HG03108 (cell line): ENCODE measurements around the gene CHRFAM7A.
"Not testable (repeated sequence)": the region's sequence is repeated elsewhere in the genome, so short reads cannot be mapped to it uniquely, and the experiment has no call there.

Source experiments
- ATAC-seq: cut with Tn5 transposase; IDR thresholded peaks from one replicate; pipeline ENCODE4 v1.9.1; 2021; ENCODE audit warnings: moderate library complexity; ENCODE audit not compliant: unreplicated experiment

The CHRFAM7A gene

DNA sequence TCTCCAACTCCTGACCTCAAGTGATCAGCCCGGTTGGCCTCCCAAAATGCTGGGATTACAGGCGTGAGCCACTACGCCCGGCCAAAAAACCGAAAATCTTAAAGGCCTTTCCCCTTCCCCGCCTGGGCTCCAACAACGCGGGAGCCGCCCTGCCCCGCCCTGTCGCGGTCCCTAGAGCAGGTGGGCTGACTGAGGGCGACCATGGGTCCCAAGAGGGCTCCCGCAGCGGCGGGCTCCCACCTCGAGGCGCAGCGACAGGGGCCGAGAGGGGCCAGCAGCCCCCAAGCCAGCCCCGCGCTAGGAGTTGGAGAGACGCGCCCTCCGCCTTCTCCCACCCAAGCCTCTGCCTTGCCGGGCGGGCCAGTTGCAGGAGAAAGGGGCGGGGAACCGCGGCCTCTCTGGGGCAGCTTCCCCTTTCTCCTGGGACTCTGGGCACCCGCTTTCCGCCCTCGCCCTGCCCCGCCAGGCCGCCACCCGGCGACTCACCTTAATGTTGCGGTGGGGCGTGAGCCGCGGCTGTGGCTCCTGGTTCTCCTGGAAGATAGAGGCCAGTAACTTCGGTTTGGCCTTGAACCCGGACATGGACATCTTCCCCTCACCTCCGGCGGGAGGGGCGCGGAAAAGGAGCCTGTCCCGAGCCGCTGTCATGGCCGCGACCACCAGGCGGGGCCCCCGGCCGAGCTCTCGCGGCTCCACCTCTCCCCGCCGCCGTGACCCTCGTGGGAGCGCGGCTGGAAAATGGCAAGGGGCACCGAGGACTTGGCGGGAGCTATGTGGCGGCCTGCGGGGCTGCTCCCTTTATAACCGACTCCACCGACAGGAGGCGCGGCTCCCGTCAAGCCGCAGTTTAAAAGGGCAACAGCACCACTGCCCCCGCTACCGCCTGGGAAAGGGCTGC is at the start of gene CHRFAM7A:
Gene CHRFAM7A (minus strand): TSS at position 775 of the 898 bp plus-strand sequence. CDS start 10,189 bp downstream, outside the sequence.
- not testable (repeated sequence) for ATAC-seq

DNA sequence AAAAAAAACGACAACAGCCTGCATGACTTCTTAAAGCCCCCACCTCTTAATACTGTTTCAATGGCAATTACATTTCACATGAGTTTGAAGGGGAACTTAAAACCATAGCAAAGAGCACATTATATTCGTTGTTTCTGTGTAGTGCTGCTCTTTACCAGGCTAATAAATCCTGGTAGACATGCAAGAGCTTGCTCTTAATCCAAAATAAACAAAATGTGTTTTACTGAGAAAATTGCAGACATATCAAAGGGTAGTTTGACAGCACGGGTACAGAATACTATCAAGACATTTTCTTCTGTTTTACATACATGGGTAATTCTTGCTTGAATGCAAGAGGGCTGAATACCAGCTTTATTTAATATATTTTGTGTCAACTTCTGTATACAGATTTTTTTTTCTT is 45.0 kb upstream of the CHRFAM7A start:
- ATAC-seq = not testable (repeated sequence)

DNA sequence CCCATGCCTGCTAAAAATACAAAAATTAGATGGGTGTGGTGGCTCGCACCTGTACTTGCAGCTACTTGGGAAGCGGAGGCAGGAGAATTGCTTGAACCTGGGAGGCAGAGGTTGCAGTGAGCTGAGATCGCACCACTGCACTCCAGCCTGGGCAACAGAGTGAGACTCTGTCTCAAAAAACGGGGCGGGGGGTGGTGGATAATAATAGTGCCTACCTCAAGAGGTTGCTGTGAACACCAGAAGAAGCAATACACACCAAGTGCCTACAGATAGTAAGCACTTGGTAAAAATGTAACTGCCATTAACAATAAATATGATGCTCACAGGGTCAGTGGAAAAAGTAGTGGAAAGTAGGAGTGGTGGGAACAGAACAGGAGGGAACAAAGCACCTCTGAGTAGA is 42.5 kb upstream of the CHRFAM7A start:
- ATAC-seq = not testable (repeated sequence)

DNA sequence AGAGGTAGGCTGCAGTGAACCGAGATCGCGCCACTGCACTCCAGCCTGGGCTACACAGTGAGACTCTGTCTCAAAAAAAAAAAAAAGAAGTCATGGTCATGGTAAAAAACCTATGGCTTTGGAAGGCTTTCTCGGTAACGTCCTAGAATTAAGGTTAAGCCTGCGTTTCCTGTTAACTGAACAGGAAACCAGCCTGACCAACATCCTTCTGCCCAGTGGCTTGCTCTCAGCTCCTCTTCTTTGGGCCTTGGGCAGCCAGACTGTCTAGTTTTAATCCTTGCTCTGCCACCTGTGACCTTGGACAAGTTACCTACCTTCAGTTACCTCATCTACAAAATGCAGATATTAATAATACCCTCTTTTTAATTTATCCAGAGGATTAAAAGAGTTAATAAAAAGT is 27.4 kb upstream of the CHRFAM7A start:
- not testable (repeated sequence) for ATAC-seq

DNA sequence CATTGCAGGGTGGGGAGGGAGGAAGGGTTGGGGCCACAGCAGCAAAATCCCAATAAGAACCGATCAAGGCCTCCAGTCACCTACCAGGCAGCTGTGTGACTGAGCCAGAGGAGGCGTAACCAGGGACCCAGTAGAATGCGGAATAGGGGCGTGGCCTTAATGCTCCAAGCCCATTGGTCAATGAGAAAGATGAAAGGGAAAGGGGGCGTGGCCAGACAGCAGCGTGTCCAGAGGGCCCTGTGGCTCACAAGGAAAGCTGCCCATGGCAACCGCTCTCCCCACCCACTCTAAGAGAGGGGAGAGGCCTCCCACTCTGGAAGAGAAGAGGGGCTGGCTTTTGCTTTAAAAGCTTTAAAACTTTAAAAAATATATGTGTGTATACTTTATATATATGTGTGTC is 20.8 kb upstream of the CHRFAM7A start, which contains the start of gene GOLGA8R:
Gene GOLGA8R (minus strand): TSS at position 101 of the 400 bp plus-strand sequence. CDS start 98 bp downstream, at position 3.
- not testable (repeated sequence) for ATAC-seq

DNA sequence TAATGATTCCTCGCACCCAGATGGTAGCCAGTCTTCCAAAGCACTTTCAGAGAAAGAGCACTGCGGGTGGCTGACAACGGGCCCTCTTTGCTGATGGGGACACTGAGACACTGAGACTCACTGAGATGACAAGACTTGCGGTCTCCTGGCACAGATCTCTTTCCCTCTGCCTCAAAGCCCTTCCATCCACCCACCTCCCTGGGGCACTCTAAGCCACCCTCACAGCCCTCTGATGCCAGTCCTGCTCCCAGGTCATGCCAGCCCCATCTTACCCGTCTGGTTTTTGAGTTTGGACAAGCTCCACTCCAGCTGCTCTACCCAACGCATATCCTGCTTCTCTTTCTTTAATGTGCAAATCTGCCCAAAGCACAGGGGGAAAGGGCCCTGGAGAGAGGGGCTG is 14.3 kb upstream of the CHRFAM7A start:
- not testable (repeated sequence) for ATAC-seq

DNA sequence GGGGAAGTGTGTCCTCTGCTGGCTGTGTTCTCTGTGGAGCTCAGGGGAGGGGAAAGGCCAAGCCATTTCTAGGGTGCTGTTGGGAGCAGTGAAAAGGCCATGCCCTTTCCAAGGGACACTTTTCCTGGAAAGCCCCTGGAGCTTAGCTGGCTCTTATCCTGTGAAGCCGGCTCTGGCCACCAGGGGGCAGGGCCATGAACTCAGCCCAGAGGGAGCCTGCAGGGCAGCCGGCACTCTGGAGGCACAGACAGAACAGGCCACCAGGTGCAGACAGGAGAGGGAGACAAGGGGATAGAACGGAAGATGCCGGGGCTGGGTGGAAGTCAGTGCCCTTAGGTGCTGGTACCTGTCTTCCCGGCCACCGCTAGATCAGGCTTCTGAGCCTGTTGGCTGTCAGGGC is 5.6 kb upstream of the CHRFAM7A start:
- ATAC-seq = not testable (repeated sequence)

DNA sequence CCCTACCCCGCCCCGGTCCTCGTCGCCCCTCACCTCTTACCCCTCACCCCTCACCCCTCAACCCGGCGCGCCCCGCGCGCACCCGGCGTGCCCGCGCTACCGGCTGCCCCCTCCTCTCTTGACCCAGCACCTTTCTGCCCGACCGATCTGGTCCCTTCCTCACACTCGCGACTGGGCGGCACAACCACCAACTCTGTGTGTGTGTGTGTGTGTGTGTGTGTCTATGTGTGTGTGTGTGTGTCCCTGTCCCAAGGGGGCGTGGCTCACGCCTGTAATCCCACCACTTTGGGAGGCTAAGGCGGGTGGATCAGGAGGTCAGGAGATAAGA is 288 bp upstream of the CHRFAM7A start:
- not testable (repeated sequence) for ATAC-seq

DNA sequence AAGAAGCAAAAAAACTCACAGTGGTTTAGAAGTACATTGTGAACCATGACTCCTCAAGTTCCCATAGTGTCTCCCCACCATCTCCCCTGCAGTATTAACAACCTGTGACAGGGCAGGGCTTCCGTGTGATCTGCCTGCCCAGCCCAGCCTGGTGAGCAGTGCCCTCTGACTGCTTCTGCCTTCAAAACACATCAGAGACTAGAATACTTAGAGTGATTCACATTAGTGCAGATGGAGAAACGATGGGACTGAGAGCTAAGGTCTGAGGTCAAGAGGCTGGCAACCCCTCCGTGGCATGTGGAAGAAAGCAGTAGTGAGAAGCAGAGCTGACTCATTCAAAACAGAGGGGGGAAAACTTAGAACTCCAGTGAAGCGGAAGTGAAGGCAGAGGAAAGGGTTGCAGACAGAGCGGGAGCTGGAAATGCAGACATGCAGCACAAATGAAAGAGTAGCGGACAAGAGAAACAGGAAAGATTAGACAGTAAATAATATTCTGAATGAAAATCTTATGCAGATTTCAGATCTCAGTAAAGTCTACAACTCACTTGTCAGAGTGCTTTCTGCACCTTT is 6.9 kb downstream of the CHRFAM7A start:
- ATAC-seq = not testable (repeated sequence)

DNA sequence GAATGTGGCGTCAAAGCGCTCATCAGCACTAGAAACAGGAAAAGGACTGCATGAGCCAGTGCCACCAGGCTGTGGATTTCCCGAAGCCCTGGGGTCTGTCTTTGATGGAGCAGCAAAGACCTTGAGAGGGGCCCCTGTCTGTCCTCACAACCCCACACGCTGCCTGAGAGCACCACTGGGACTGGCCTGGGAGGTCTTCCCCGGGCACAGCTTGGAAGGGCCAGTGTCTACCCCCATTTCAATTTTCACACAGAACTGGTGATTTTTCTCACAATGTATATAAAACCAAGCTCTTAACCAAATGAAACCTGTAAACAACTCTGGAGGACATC is 16.3 kb downstream of the CHRFAM7A start:
- ATAC-seq = not testable (repeated sequence)

DNA sequence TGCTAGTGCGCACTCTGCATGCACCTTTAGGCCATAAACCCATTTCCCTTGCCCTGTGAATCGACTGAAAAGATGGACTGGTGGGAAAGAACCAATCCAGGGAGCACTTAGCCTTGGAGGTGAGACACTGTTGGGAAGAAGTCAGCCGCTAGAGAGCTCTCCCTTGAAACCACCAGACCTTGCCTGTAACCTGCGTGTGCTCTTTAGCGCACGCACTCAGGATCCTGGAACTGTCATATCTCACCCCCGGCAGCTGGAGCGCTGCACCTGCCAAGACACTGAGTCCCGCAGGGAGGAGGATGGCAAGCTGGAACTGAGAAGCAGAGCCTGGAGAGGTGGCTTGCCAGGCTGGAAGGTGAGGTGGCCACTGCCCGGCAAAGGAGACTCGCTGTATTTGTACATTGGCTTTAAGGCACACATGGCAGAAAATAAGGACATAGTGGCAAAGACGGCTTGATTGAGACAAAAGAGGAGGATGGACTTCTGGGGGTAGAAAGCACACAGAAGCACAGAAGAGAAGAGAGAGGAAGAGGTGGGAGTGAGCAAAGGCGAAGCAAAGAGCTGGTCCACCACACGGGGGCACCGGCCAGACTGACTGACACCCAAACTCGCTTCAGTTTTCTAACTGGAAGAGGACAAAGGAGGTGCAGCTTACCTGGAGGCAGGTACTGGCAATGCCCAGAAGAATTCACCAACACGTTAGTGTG is 16.8 kb downstream of the CHRFAM7A start:
- ATAC-seq = not testable (repeated sequence)

DNA sequence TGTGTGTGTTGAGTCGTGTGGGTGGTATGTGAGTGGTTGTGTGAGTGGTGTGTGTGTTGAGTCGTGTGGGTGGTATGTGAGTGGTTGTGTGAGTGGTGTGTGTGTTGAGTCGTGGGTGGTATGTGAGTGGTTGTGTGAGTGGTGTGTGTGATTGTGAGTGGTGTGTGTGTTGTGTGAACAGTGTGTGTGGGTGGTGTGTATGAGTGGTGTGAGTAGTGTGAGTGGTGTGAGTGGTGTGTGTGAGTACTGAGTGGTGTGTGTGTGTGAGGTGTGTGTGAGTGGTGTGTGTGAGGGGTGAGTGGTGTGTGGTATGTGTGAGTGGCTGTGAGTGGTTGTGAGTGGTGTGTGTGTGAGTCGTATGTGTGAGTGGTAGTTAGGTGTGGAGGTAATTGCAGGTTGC is 17.5 kb downstream of the CHRFAM7A start:
- ATAC-seq = not testable (repeated sequence)

DNA sequence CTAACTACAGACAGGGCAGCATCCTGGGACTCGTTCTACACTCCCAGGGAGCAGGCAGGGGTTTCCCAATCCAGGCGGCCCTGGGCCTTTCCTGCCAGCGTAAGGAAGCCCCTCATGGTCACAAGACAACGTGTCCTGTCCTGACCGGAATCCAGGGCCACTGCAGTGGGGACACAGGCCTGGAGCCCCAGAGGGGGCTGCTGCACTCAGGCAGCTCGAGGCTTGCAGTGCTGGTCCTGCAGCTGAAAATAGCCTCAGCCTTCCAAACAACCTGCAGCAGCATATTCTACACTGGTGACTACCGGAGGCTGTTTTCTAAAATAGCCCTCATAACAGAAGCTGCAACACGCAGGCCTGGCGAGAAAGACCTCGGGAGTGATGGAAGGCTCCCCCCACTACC is 18.5 kb downstream of the CHRFAM7A start:
- not testable (repeated sequence) for ATAC-seq

DNA sequence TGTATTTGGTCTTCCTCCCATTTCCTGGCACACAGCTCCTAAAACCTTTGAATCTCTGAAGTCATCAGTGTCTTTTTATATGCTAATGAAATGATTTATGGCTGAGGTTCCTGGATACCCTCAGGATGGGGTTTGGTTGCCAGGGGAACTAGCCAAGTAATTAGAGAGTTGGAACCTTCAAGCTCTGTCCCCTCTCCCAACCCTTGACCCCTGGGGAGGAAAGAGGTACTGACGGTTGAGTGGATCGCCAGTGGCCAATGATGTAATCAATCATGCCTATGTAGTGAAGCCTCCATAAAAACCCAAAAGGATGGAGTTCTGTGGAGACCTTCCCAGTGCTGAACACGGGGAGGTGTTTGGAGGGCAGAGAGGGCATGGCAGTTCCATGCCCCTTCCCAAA is 25.1 kb downstream of the CHRFAM7A start:
- not testable (repeated sequence) for ATAC-seq

DNA sequence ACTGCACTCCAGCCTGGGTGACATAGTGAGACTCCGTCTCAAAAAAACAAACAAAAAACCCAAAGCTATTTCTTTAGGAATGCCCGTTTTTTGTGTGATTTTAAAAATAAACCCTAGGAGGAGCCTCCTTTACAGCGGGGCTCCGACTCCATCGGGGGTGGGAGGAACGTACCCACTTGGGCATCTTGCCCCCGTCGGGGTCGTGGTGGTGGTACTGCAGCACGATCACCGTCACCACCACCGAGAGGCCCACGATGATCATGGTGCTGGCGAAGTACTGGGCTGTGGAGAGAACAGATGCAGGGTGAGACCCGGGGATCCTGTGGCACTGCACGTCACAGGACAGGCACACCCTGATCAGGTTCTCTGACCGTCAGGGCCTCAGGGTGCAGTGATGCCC is 26.1 kb downstream of the CHRFAM7A start:
- ATAC-seq = not testable (repeated sequence)

DNA sequence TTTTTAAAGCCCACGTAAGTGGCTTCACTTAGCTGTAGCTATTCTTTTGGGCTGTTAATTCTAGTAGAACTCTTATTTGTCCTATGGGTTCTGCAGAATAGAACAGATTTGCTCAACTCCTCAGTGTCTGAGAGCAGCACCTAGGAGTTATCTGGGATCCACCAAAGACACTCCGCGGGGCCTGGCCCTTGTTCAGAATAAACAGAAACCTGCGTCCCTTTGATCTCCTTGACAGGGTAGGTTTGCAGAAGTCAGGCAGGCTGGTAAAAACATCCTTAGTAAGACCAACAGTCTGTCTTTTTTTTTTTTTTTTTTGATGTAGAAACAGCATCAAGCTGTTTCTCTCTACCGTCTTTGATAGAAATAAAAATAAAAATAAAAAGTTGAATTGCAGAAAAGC is 31.9 kb downstream of the CHRFAM7A start:
- not testable (repeated sequence) for ATAC-seq

DNA sequence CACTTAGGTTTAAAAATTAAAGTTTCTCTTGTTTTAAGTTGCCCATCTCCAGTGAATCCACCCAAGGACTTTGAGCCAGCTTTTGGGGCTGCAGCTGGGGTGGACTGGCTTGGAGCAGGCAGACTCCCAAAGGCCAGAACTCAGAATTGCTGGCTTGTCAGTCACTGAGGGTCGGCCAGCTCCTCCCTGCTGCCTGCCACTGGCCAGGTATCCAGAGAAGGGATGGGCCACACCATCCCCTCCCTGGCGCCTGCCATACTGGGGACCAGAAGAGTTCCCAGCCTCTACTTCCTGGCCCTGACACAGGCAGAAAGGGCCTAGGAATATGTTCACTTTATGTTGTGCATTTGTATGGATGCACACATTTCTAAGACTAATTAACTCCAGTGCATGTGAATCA is 32.4 kb downstream of the CHRFAM7A start:
- ATAC-seq = not testable (repeated sequence)

DNA sequence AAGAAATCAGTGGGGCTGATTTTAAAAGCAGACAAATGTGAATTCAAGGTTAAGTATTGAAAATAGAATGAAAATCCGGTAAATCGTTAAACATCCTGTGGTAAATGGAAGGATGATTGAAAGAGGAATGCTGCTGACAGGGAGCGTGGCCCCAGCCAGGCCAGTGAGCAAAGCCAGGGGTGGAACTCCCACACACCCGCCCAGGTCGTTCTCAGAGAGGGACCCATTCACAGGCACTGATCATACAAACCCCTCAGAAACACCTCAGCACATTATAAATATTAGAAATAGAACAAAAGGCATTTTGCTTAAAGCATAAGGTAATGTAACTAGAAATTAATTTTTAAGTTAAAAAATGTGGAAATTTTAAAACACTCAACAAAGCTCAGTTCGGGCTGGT is 38.3 kb downstream of the CHRFAM7A start:
- ATAC-seq = not testable (repeated sequence)

DNA sequence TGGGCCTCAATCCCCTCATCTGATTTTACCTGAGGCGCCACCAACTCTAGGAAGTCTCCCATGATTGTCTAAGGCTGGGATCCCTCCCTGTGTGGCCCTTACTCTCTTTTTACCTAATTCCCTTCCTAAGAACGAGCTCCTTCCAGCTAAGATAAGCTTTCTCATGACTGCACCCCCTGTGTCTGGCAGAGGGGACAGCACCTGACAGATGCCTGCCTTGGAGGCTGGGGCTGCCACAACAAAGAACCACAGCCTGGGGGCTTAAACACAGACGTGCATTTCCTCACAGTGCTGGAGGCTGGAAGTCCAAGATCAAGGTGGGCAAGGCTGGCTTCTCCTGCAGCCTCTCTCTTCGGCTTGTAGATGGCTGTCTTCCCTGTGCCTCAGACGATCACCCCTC is 43.5 kb downstream of the CHRFAM7A start:
- ATAC-seq = not testable (repeated sequence)

DNA sequence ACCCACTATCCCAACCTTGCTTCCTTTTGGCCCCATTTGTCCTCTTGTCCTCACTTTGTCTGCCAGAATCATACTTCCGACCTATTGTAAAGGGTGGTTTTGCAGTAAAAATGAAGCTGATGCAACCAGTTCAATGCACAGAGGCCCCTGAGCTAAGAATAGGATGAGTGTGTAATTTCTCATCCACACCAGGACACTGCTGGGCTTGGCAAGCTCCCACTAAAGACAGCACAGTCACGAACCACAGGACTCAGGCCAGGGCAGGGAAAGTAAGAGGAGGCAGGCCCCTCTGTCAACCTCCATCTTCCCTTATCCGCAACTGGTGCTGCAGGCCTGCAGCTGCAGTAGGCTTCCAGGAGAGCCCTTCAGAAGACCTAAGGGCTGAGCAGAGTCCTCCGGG is 56.8 kb downstream of the CHRFAM7A start:
- not testable (repeated sequence) for ATAC-seq

DNA sequence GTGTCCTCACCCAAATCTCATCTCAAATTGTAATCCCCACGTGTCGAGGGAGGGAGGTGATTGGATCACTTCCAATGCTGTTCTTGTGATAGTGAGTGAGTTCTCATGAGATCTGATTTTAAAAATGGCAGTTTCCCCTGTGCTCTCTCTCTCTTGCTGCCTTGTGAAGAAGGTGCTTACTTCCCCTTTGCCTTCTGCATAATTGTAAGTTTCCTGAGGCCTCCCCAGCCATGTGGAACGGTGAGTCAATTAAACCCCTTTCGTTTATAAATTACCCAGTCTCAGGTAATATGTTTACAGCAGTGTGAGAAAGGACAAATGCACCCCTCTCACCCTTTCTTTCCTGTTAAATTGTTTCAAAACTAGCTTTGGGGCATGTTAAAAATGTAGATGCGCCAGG is 59.2 kb downstream of the CHRFAM7A start:
- ATAC-seq = peak; percentile 56

DNA sequence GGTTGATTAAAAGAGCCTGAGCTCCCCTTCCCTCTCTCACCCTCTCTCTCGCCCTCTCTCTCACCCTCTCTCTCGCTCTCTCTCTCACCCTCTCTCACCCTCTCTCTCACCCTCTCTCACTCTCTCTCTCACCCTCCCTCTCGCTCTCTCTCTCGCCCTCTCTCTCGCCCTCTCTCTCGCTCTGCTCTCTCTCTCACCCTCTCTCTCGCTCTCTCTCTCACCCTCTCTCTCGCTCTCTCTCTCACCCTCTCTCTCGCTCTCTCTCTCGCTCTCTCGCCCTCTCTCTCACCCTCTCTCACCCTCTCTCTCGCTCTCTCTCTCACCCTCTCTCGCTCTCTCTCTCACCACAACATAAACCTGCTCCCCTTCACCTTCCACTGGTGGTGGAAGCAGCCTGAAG is 67.2 kb downstream of the CHRFAM7A start:
- not testable (repeated sequence) for ATAC-seq
